ENCODE results near the gene SLC25A29. TPM values are rescaled to one million over a fixed set of nuclear protein-coding genes. Genes with fewer than 3 reads are reported as not detected.

Gene SLC25A29
- total and polyA plus RNA-seq, 2 donors (not counting 1 experiment from before 2014, with no cell fraction given) = 6.2 to 24.1 TPM

- H3K4me3 ChIP-seq (replicated peaks in 1 of 4; ENCODE audit: control extremely low read depth in 1 of 4, insufficient read depth in 1 of 4, low read depth in 3 of 4, low read length in 4 of 4) = no peak overlapping the region
- H3K4me2 ChIP-seq (ENCODE audit: extremely low read depth, insufficient read depth, low read length) = no peak overlapping the region
- no peak overlapping the region for H2AFZ ChIP-seq (ENCODE audit: low read length)
- no peaks in the 10 kb centered on the region for H3K36me3 ChIP-seq (ENCODE audit: control insufficient read depth, insufficient read depth, low read length)
- H3K27ac ChIP-seq (ENCODE audit: insufficient read depth, low read length) = no peak overlapping the region
- no peak for TF ChIP-seq EZH2 (IDR thresholded peaks at IDR 0.05; ENCODE audit: low read length, missing control alignments)
- TF ChIP-seq, protein P1, sequence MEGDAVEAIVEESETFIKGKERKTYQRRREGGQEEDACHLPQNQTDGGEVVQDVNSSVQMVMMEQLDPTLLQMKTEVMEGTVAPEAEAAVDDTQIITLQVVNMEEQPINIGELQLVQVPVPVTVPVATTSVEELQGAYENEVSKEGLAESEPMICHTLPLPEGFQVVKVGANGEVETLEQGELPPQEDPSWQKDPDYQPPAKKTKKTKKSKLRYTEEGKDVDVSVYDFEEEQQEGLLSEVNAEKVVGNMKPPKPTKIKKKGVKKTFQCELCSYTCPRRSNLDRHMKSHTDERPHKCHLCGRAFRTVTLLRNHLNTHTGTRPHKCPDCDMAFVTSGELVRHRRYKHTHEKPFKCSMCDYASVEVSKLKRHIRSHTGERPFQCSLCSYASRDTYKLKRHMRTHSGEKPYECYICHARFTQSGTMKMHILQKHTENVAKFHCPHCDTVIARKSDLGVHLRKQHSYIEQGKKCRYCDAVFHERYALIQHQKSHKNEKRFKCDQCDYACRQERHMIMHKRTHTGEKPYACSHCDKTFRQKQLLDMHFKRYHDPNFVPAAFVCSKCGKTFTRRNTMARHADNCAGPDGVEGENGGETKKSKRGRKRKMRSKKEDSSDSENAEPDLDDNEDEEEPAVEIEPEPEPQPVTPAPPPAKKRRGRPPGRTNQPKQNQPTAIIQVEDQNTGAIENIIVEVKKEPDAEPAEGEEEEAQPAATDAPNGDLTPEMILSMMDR (conservative IDR thresholded peaks at IDR 0.05 in 1 of 2, IDR thresholded peaks at IDR 0.05 in 1 of 2; ENCODE audit: low read depth in 1 of 2, low read length in 2 of 2) = no peak
- no peak overlapping the region for H3K9ac ChIP-seq (ENCODE audit: insufficient read depth, low read length)
- DNase-seq (ENCODE audit: low read depth in 2 of 2) = no peak
- no peaks in the 10 kb centered on the region for H3K79me2 ChIP-seq (ENCODE audit: control insufficient read depth, insufficient read depth, low read length)
- no peaks in the 10 kb centered on the region for H4K20me1 ChIP-seq (ENCODE audit: control insufficient read depth, extremely low read depth, insufficient read depth, low read length)
- no peaks in the 10 kb centered on the region for H3K4me1 ChIP-seq (ENCODE audit: control insufficient read depth, extremely low read depth, insufficient read depth, low read length)
- no peaks in the 10 kb centered on the region for H3K9me3 ChIP-seq (ENCODE audit: control insufficient read depth, insufficient read depth, low read depth, low read length)
- no peaks in the 10 kb centered on the region for H3K27me3 ChIP-seq (ENCODE audit: control insufficient read depth, insufficient read depth, low read length)
These were observed 19.0 kb upstream of the SLC25A29 start for GRCh38 chr14:100325231-100325632.

GRCh38 chr14:100323942-100324307, 17.7 kb upstream of the SLC25A29 start:
- TF ChIP-seq, protein P1 (conservative IDR thresholded peaks at IDR 0.05 in 1 of 2, IDR thresholded peaks at IDR 0.05 in 1 of 2; ENCODE audit: low read depth in 1 of 2, low read length in 2 of 2) = no peak
- TF ChIP-seq EZH2 (IDR thresholded peaks at IDR 0.05; ENCODE audit: low read length, missing control alignments) = no peak
- H3K4me1 ChIP-seq (ENCODE audit: control insufficient read depth, extremely low read depth, insufficient read depth, low read length) = no peaks in the 10 kb centered on the region
- H3K79me2 ChIP-seq (ENCODE audit: control insufficient read depth, insufficient read depth, low read length) = no peaks in the 10 kb centered on the region
- no peaks in the 10 kb centered on the region for H4K20me1 ChIP-seq (ENCODE audit: control insufficient read depth, extremely low read depth, insufficient read depth, low read length)
- no peak overlapping the region for H3K4me3 ChIP-seq (replicated peaks in 1 of 4; ENCODE audit: control extremely low read depth in 1 of 4, insufficient read depth in 1 of 4, low read depth in 3 of 4, low read length in 4 of 4)
- H3K4me2 ChIP-seq (ENCODE audit: extremely low read depth, insufficient read depth, low read length) = no peak overlapping the region
- no peak overlapping the region for H2AFZ ChIP-seq (ENCODE audit: low read length)
- no peak overlapping the region for H3K9ac ChIP-seq (ENCODE audit: insufficient read depth, low read length)
- H3K36me3 ChIP-seq (ENCODE audit: control insufficient read depth, insufficient read depth, low read length) = no peaks in the 10 kb centered on the region
- DNase-seq (ENCODE audit: low read depth in 2 of 2) = no peak
- H3K9me3 ChIP-seq (ENCODE audit: control insufficient read depth, insufficient read depth, low read depth, low read length) = no peaks in the 10 kb centered on the region
- no peaks in the 10 kb centered on the region for H3K27me3 ChIP-seq (ENCODE audit: control insufficient read depth, insufficient read depth, low read length)
- H3K27ac ChIP-seq (ENCODE audit: insufficient read depth, low read length) = no peak overlapping the region

DNA sequence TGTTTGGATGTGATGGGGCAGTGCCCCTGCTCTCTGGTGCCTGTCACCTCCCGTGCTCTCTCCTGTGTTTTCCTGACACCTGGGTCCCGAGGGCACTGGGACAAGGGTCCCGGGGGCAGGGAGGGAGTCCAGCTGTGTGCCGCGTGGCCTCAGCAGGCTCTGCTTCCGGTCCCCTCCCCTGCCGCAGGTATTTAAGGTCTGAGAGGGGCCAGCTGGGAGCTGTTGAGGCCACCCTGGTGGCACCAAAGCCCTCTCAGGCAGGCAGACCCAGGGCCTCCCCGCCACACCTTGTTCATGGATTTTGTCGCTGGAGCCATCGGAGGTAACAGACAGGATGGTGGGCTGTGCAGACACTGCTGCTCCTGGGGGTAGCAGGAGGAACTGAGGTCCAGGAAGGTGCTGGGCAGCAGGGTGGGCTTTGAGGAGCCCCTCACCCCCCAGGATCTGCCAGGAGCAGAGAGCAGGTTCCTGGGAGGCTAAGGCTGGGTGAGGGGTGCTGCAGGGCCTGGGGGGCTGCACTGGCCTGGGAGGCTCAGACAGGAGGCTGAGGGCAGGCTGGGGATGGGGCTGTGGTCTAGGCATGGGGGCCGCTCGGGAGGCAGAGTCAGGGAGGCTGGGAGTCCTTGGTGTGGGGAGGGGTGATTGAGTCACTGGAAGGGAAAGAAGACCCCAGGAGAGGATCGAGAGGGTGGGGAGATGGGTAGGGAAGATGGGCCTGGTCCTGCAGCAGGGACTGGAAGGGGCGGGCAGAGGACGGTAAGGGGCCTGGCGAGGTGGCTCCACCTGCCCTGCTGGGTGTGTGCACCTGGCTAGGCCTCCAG, 17.1 kb upstream of the SLC25A29 start, which contains the start of gene SLC25A47:
TSS of gene SLC25A47 (plus strand) at position 219 of the 821 bp plus-strand sequence. CDS start at position 295, 76 bp downstream.
- H3K36me3 ChIP-seq (ENCODE audit: control insufficient read depth, insufficient read depth, low read length) = no peaks in the 10 kb centered on the region
- H3K9me3 ChIP-seq (ENCODE audit: control insufficient read depth, insufficient read depth, low read depth, low read length) = no peaks in the 10 kb centered on the region
- no peak for DNase-seq (ENCODE audit: low read depth in 2 of 2)
- H3K4me1 ChIP-seq (ENCODE audit: control insufficient read depth, extremely low read depth, insufficient read depth, low read length) = no peaks in the 10 kb centered on the region
- H3K4me2 ChIP-seq (ENCODE audit: extremely low read depth, insufficient read depth, low read length) = no peak within 1 kb of the TSS
- H3K4me3 ChIP-seq (replicated peaks in 1 of 4; ENCODE audit: control extremely low read depth in 1 of 4, insufficient read depth in 1 of 4, low read depth in 3 of 4, low read length in 4 of 4) = no peak within 1 kb of the TSS
- H4K20me1 ChIP-seq (ENCODE audit: control insufficient read depth, extremely low read depth, insufficient read depth, low read length) = no peaks in the 10 kb centered on the region
- H3K9ac ChIP-seq (ENCODE audit: insufficient read depth, low read length) = no peak within 1 kb of the TSS
- no peaks in the 10 kb centered on the region for H3K79me2 ChIP-seq (ENCODE audit: control insufficient read depth, insufficient read depth, low read length)
- H3K27me3 ChIP-seq (ENCODE audit: control insufficient read depth, insufficient read depth, low read length) = no peaks in the 10 kb centered on the region
- TF ChIP-seq, protein P1 (conservative IDR thresholded peaks at IDR 0.05 in 1 of 2, IDR thresholded peaks at IDR 0.05 in 1 of 2; ENCODE audit: low read depth in 1 of 2, low read length in 2 of 2) = no peak
- TF ChIP-seq EZH2 (IDR thresholded peaks at IDR 0.05; ENCODE audit: low read length, missing control alignments) = no peak
- H2AFZ ChIP-seq (ENCODE audit: low read length) = no peak within 1 kb of the TSS
- no peak within 1 kb of the TSS for H3K27ac ChIP-seq (ENCODE audit: insufficient read depth, low read length)
